ENCODE measurements around the gene VGLL1. TPM values are rescaled to one million over a fixed set of nuclear protein-coding genes. Genes with fewer than 3 reads are reported as not detected.

VGLL1 gene
- total RNA-seq, 1 experiment from 2014 or later = not detected

- Histone ChIP-seq H3K4me1 (ENCODE audit: control insufficient read depth, insufficient read depth, low read length) (no peaks in the 10 kb centered on the region), H3K27me3 (ENCODE audit: control insufficient read depth, insufficient read depth, low read length) (no peaks in the 10 kb centered on the region; the same call in 1 of the 2 replicates), H3K36me3 (ENCODE audit: control insufficient read depth, insufficient read depth, low read length) (no peaks in the 10 kb centered on the region), H3K4me3 (ENCODE audit: low read depth in 2 of 2, low read length in 2 of 2) (no peak overlapping the region), H3K9me3 (ENCODE audit: control insufficient read depth, insufficient read depth, low read depth, low read length) (no peaks in the 10 kb centered on the region), H3K27ac (ENCODE audit: low read length) (no peak overlapping the region)
- CTCF ChIA-PET = no interaction called here
- ATAC-seq (no peak), DNase-seq (ENCODE audit: low read depth, low spot score) (no peak)
- POLR2A ChIA-PET = no interaction called here
- intact Hi-C loops (cut with micrococcal nuclease; ENCODE audit: unreplicated experiment) = no loop called here
- in situ Hi-C loops (cut with HindIII; ENCODE audit: low pct_unique_long_range_greater_than_20kb, low sequenced_read_pairs) = no loop called here
- TF ChIP-seq CTCF (IDR thresholded peaks at IDR 0.05) = no peak
- no peak for TF ChIP-seq SIN3A (IDR thresholded peaks at IDR 0.05; ENCODE audit: borderline replicate concordance, insufficient read depth, low read depth, low read length)
- no peak for TF ChIP-seq TCF7L2 (IDR thresholded peaks at IDR 0.05; ENCODE audit: low read depth, low read length)
- TF ChIP-seq REST (IDR thresholded peaks at IDR 0.05; ENCODE audit: insufficient read depth in 1 of 2, low read depth in 2 of 2, low read length in 1 of 2) = no peak
- no peak for TF ChIP-seq POLR2AphosphoS5 (IDR thresholded peaks at IDR 0.05; ENCODE audit: low read depth, low read length)
- BruUV-seq (replicated peaks) = no TSS peak
Observed at GRCh38 chrX:136541294-136541693, 9.3 kb downstream of the VGLL1 start.

- no peak overlapping the region for H3K27ac ChIP-seq (ENCODE audit: low read length)
- no peak for DNase-seq (ENCODE audit: low read depth, low spot score)
- in situ Hi-C loops (cut with HindIII; ENCODE audit: low pct_unique_long_range_greater_than_20kb, low sequenced_read_pairs) (no loop called here), intact Hi-C loops (cut with micrococcal nuclease; ENCODE audit: unreplicated experiment) (no loop called here)
- no peaks in the 10 kb centered on the region for H3K4me1 ChIP-seq (ENCODE audit: control insufficient read depth, insufficient read depth, low read length)
- H3K9me3 ChIP-seq (ENCODE audit: control insufficient read depth, insufficient read depth, low read depth, low read length) = no peaks in the 10 kb centered on the region
- H3K27me3 ChIP-seq (ENCODE audit: control insufficient read depth, insufficient read depth, low read length) = no peaks in the 10 kb centered on the region; the same call in 1 of the 2 replicates
- ATAC-seq = no peak
- BruUV-seq (replicated peaks) = no TSS peak
- CTCF ChIA-PET = no interaction called here
- no peak overlapping the region for H3K4me3 ChIP-seq (ENCODE audit: low read depth in 2 of 2, low read length in 2 of 2)
- TF ChIP-seq POLR2AphosphoS5 (IDR thresholded peaks at IDR 0.05; ENCODE audit: low read depth, low read length) (no peak), CTCF (IDR thresholded peaks at IDR 0.05) (no peak), SIN3A (IDR thresholded peaks at IDR 0.05; ENCODE audit: borderline replicate concordance, insufficient read depth, low read depth, low read length) (no peak), REST (IDR thresholded peaks at IDR 0.05; ENCODE audit: insufficient read depth in 1 of 2, low read depth in 2 of 2, low read length in 1 of 2) (no peak), TCF7L2 (IDR thresholded peaks at IDR 0.05; ENCODE audit: low read depth, low read length) (no peak)
- POLR2A ChIA-PET = no interaction called here
- no peaks in the 10 kb centered on the region for H3K36me3 ChIP-seq (ENCODE audit: control insufficient read depth, insufficient read depth, low read length)
Observed at GRCh38 chrX:136542281-136542680, 10.3 kb downstream of the VGLL1 start.
